Measurements from ENCODE around the gene NPIPB2. TPM values are rescaled to one million over a fixed set of nuclear protein-coding genes. Genes with fewer than 3 reads are reported as not detected.
"Not testable (repeated sequence)": the region's sequence is repeated elsewhere in the genome, so short reads cannot be mapped to it uniquely, and the experiment has no call there.

NPIPB2 gene
- total RNA-seq, 1 experiment from 2014 or later = 10.3 TPM

GRCh38 chr16:11963706-11964105, 21.9 kb upstream of the NPIPB2 start:
- in situ Hi-C loops (cut with HindIII; ENCODE audit: low pct_unique_long_range_greater_than_20kb, low sequenced_read_pairs) = no loop called here
- no peak for DNase-seq (ENCODE audit: low read depth, low spot score)

GRCh38 chr16:11962978-11963377, 21.1 kb upstream of the NPIPB2 start:
- ATAC-seq; H3K36me3 ChIP-seq (ENCODE audit: control insufficient read depth, insufficient read depth, low read length); H3K9me3 ChIP-seq (ENCODE audit: control insufficient read depth, insufficient read depth, low read depth, low read length); H3K4me3 ChIP-seq (ENCODE audit: low read depth in 2 of 2, low read length in 2 of 2); intact Hi-C loops (cut with micrococcal nuclease; ENCODE audit: unreplicated experiment); H3K27me3 ChIP-seq (ENCODE audit: control insufficient read depth, insufficient read depth, low read length); BruUV-seq (replicated peaks); H3K27ac ChIP-seq (ENCODE audit: low read length); in situ Hi-C loops (cut with HindIII; ENCODE audit: low pct_unique_long_range_greater_than_20kb, low sequenced_read_pairs); POLR2A ChIA-PET; H3K4me1 ChIP-seq (ENCODE audit: control insufficient read depth, insufficient read depth, low read length); DNase-seq (ENCODE audit: low read depth, low spot score); CTCF ChIA-PET: not testable (repeated sequence)

More at GRCh38 chr16:11963706-11964105, 21.9 kb upstream of the NPIPB2 start:
- BruUV-seq (replicated peaks) = no TSS peak
- no peak for ATAC-seq
- no peaks in the 10 kb centered on the region for H3K36me3 ChIP-seq (ENCODE audit: control insufficient read depth, insufficient read depth, low read length)
- no peak overlapping the region for H3K27ac ChIP-seq (ENCODE audit: low read length)
- H3K27me3 ChIP-seq (ENCODE audit: control insufficient read depth, insufficient read depth, low read length) = no peaks in the 10 kb centered on the region
- CTCF ChIA-PET = no interaction called here
- POLR2A ChIA-PET = no interaction called here
- no peaks in the 10 kb centered on the region for H3K4me1 ChIP-seq (ENCODE audit: control insufficient read depth, insufficient read depth, low read length)
- intact Hi-C loops (cut with micrococcal nuclease; ENCODE audit: unreplicated experiment) = no loop called here
- no peak for TF ChIP-seq TCF7L2 (IDR thresholded peaks at IDR 0.05; ENCODE audit: low read depth, low read length)
- no peak for TF ChIP-seq CTCF (IDR thresholded peaks at IDR 0.05)
- TF ChIP-seq POLR2AphosphoS5 (IDR thresholded peaks at IDR 0.05; ENCODE audit: low read depth, low read length) = no peak
- no peak for TF ChIP-seq SIN3A (IDR thresholded peaks at IDR 0.05; ENCODE audit: borderline replicate concordance, insufficient read depth, low read depth, low read length)
- TF ChIP-seq REST (IDR thresholded peaks at IDR 0.05; ENCODE audit: insufficient read depth in 1 of 2, low read depth in 2 of 2, low read length in 1 of 2) = no peak
- no peaks in the 10 kb centered on the region for H3K9me3 ChIP-seq (ENCODE audit: control insufficient read depth, insufficient read depth, low read depth, low read length)
- H3K4me3 ChIP-seq (ENCODE audit: low read depth in 2 of 2, low read length in 2 of 2) = no peak overlapping the region

GRCh38 chr16:11962457-11962856, 20.6 kb upstream of the NPIPB2 start:
- H3K36me3 ChIP-seq (ENCODE audit: control insufficient read depth, insufficient read depth, low read length); H3K4me1 ChIP-seq (ENCODE audit: control insufficient read depth, insufficient read depth, low read length); H3K27me3 ChIP-seq (ENCODE audit: control insufficient read depth, insufficient read depth, low read length); H3K9me3 ChIP-seq (ENCODE audit: control insufficient read depth, insufficient read depth, low read depth, low read length); intact Hi-C loops (cut with micrococcal nuclease; ENCODE audit: unreplicated experiment); DNase-seq (ENCODE audit: low read depth, low spot score); BruUV-seq (replicated peaks); H3K4me3 ChIP-seq (ENCODE audit: low read depth in 2 of 2, low read length in 2 of 2); H3K27ac ChIP-seq (ENCODE audit: low read length); in situ Hi-C loops (cut with HindIII; ENCODE audit: low pct_unique_long_range_greater_than_20kb, low sequenced_read_pairs); ATAC-seq; CTCF ChIA-PET: not testable (repeated sequence)
- POLR2A ChIA-PET = interaction anchor here (0.7 kb wide), 1 partner anchor 1606 kb away, joined by 12 read pairs; no protein-coding TSS in a partner anchor

Measured in Panc1 (cell line).